Stimulated activated CD4-positive, alpha-beta T cell treated with anti-CD3 and anti-CD28 coated beads, Interleukin-4, amount 100 ng/mL, for 48 hours (primary cell): ENCODE measurements around the gene LAGE3.
A peak's percentile ranks its signal among the peaks of the same experiment; 100 is the strongest.
"Not testable (repeated sequence)": the region's sequence is repeated elsewhere in the genome, so short reads cannot be mapped to it uniquely, and the experiment has no call there.

Source experiments
- DNase-seq, 2 donors: peaks; one replicate each; pipeline ENCODE4 v3.0.0-alpha.2; 2020; ENCODE audit warnings: low read depth in 2 of 2

The LAGE3 gene

GRCh38 chrX:154502098-154502497, 23.0 kb upstream of the LAGE3 start:
- no peak for DNase-seq

GRCh38 chrX:154501423-154501822, 22.3 kb upstream of the LAGE3 start:
- DNase-seq: not testable (repeated sequence)

- not testable (repeated sequence) for DNase-seq
These were observed 17.6 kb upstream of the LAGE3 start for GRCh38 chrX:154496591-154497137.

- DNase-seq: no peak
These were observed 16.4 kb upstream of the LAGE3 start for GRCh38 chrX:154495472-154495922.

- DNase-seq: no peak
These were observed 15.6 kb upstream of the LAGE3 start for GRCh38 chrX:154494715-154495114.

GRCh38 chrX:154490414-154491083, 11.5 kb upstream of the LAGE3 start, which contains the start of gene SLC10A3:
SLC10A3 (minus strand) TSS chrX:154490629; CDS start chrX:154488940, 1,689 bp downstream.
- DNase-seq: peak; percentile 81 to 87

- peak in 1 of 2 donors; percentile 18 for DNase-seq
These were observed 10.9 kb upstream of the LAGE3 start for GRCh38 chrX:154490021-154490413.

- DNase-seq: no peak
These were observed 10.1 kb upstream of the LAGE3 start for GRCh38 chrX:154489182-154489581.

- no peak for DNase-seq
These were observed 9.4 kb upstream of the LAGE3 start for GRCh38 chrX:154488336-154489075.

- no peak for DNase-seq
These were observed 8.6 kb upstream of the LAGE3 start for GRCh38 chrX:154487518-154488290.

- DNase-seq: peak; percentile 29 to 39
These were observed 7.5 kb upstream of the LAGE3 start, which contains the start of gene UBL4A for GRCh38 chrX:154486396-154487207. UBL4A (minus strand) TSS chrX:154486615; CDS start chrX:154486584, 31 bp downstream.

GRCh38 chrX:154486052-154486395, 6.9 kb upstream of the LAGE3 start:
- no peak for DNase-seq

GRCh38 chrX:154485150-154486051, 6.3 kb upstream of the LAGE3 start:
- DNase-seq: no peak

GRCh38 chrX:154484255-154485149, 5.4 kb upstream of the LAGE3 start:
- no peak for DNase-seq

GRCh38 chrX:154483325-154483724, 4.2 kb upstream of the LAGE3 start:
- no peak for DNase-seq

- no peak for DNase-seq
These were observed 3.7 kb upstream of the LAGE3 start for GRCh38 chrX:154482786-154483185.

- no peak for DNase-seq
These were observed 3.0 kb upstream of the LAGE3 start for GRCh38 chrX:154481911-154482601.

- DNase-seq: no peak
These were observed 2.1 kb upstream of the LAGE3 start for GRCh38 chrX:154481195-154481594.
